HPDE6-E6E7 (cell line): ENCODE measurements around the gene CCRL2.
"Not testable (repeated sequence)": the region's sequence is repeated elsewhere in the genome, so short reads cannot be mapped to it uniquely, and the experiment has no call there.

Experiments
- DNase-seq: peaks from one replicate; pipeline ENCODE4 v3.0.0; 2011; ENCODE audit warnings: missing footprints; ENCODE audit errors: extremely low spot score

CCRL2 gene

GRCh38 chr3:46429250-46429649 lies 22.2 kb downstream of the CCRL2 start:
- DNase-seq, result no peak

GRCh38 chr3:46429671-46430070 lies 22.6 kb downstream of the CCRL2 start:
- no peak for DNase-seq

- not testable (repeated sequence) for DNase-seq
These were observed 23.8 kb downstream of the CCRL2 start for GRCh38 chr3:46430879-46431278.

- DNase-seq, result not testable (repeated sequence)
These were observed 24.8 kb downstream of the CCRL2 start for GRCh38 chr3:46431905-46432304.

- not testable (repeated sequence) for DNase-seq
These were observed 26.1 kb downstream of the CCRL2 start for GRCh38 chr3:46433118-46433517.

- no peak for DNase-seq
These were observed 26.8 kb downstream of the CCRL2 start for GRCh38 chr3:46433841-46434240.

- DNase-seq, result no peak
These were observed 28.1 kb downstream of the CCRL2 start for GRCh38 chr3:46435081-46435726.

GRCh38 chr3:46438831-46439230 lies 31.8 kb downstream of the CCRL2 start:
- no peak for DNase-seq

- no peak for DNase-seq
These were observed 33.7 kb downstream of the CCRL2 start for GRCh38 chr3:46440531-46441294.

GRCh38 chr3:46442576-46443530 lies 35.8 kb downstream of the CCRL2 start:
- no peak for DNase-seq

GRCh38 chr3:46447228-46447985 lies 40.3 kb downstream of the CCRL2 start:
- DNase-seq, result no peak

- DNase-seq, result no peak
These were observed 41.7 kb downstream of the CCRL2 start for GRCh38 chr3:46448721-46449120.

- DNase-seq, result no peak
These were observed 42.9 kb downstream of the CCRL2 start for GRCh38 chr3:46449755-46450552.

- DNase-seq, result no peak
These were observed 46.6 kb downstream of the CCRL2 start for GRCh38 chr3:46453526-46454208.

- no peak for DNase-seq
These were observed 47.1 kb downstream of the CCRL2 start for GRCh38 chr3:46454209-46454595.

GRCh38 chr3:46454606-46455005 lies 47.5 kb downstream of the CCRL2 start:
- no peak for DNase-seq

- no peak for DNase-seq
These were observed 48.4 kb downstream of the CCRL2 start for GRCh38 chr3:46455231-46456115.

- no peak for DNase-seq
These were observed 49.1 kb downstream of the CCRL2 start for GRCh38 chr3:46456118-46456517.
